C4-2B (cell line): ENCODE data around the gene MRPS18A.

Experiments
- H3K27ac ChIP-seq: fragments of 450-650 bp; 2 replicates; pipeline ENCODE4 v1.5.1; 2017
- CTCF ChIP-seq: fragments of 450-650 bp; conservative IDR thresholded peaks from 2 replicates; pipeline ENCODE4 v1.5.1; 2017; ENCODE audit warnings: mild to moderate bottlenecking
- ZFX ChIP-seq: fragments of 450-650 bp; IDR thresholded peaks from 2 replicates; pipeline ENCODE4 v1.6.1; 2017

MRPS18A gene

GRCh38 chr6:43679057-43679456 lies 8.5 kb downstream of the MRPS18A start:
- no peak for TF ChIP-seq ZFX

DNA sequence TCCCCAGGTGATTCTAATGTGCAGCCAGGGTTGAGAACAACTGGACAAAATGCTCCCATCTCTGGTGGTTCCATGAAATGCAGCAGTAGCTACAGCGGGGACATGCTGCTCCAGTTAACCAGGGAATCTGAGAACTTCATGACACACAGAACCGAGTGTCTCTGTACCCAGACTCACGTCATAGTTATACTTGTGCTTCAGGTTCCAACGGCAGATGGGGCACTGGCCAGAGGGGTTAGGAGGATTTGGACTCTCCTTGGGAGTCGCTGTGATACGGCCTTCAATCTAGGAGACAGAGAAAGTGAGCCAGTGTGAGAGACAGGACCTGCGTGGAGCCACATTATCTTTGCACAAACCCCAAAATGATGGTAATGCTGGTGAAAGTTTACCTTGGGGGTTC lies 9.2 kb downstream of the MRPS18A start:
- H3K27ac ChIP-seq: no peak overlapping the region

More at GRCh38 chr6:43679057-43679456, 8.5 kb downstream of the MRPS18A start:
- H3K27ac ChIP-seq: no peak overlapping the region

GRCh38 chr6:43677759-43678158 lies 9.8 kb downstream of the MRPS18A start:
- no peak overlapping the region for H3K27ac ChIP-seq
- TF ChIP-seq CTCF: no peak

More for the DNA sequence above, 9.2 kb downstream of the MRPS18A start:
- TF ChIP-seq ZFX: no peak

GRCh38 chr6:43676962-43677606 lies 10.5 kb downstream of the MRPS18A start:
- H3K27ac ChIP-seq: no peak overlapping the region
- TF ChIP-seq CTCF (no peak), ZFX (no peak)

DNA sequence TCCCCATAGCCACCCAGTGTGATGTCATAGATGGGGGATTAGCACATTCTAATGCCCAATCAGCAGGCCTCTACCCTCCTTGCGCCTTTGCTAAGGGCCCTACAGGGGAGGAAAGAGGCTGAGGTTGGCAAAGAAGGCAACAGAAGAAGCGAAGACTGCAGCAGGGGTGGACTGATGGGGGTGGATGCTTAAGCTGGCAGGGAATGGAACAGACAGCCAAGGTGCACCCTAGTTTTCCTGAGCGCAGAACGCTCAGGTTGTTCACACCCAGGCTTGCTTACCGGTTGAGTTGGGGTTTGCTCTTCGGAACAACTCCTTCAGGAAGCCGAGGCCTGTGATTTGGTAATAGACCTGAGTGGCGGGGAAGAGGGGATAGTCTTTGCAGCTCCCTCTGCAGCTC lies 12.7 kb downstream of the MRPS18A start:
- no peak overlapping the region for H3K27ac ChIP-seq
- TF ChIP-seq ZFX: no peak
- TF ChIP-seq CTCF: no peak

GRCh38 chr6:43674291-43674690 lies 13.3 kb downstream of the MRPS18A start:
- H3K27ac ChIP-seq: no peak overlapping the region
- no peak for TF ChIP-seq CTCF
- no peak for TF ChIP-seq ZFX

- TF ChIP-seq ZFX: no peak
These were observed 14.0 kb downstream of the MRPS18A start for GRCh38 chr6:43673444-43674084.

DNA sequence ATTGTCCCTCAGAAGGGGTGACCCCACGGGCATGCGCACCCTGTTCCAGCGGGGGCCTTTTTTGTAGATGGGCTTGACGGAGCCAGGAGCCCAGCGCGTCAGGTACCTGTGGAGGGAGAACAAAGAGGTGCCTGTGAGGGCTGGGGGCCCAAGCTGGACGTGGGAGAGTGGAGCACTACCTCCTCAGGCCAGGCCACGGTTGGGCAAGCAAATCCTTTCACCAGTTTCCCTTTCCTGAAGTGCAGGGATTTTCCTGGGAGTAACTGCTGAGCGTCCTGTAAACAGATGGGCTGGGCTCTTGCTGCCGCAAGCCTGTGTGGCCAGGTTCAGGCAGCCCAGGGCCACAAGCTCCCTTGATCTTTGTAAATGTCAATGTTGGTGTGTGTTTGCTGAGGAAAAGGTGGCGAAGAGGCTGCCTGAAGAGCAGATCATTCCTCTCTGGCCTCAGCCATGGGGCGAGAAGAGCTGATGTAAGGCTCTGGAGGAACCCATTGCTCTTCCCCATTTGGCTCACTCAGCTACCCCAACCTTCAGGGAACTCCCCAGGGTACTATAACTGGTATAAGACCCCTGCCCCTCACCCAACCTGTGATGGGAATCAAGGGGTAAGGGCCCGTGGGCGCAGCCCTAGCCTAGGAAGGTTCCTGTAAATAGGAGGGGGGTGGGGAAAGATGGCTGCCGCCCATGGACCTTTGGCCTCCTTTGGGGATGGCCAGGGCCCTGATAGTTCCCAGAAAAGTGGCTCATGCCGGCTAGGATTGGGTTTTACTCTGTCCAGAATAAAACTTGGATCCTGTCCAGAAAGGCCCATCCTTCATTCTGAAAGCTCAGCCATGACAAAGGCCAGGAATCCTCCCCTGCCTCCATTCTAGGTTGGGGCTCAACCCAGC lies 15.5 kb downstream of the MRPS18A start:
- no peak for TF ChIP-seq CTCF
- TF ChIP-seq ZFX: no peak
- H3K27ac ChIP-seq: no peak overlapping the region

More at GRCh38 chr6:43673444-43674084, 14.0 kb downstream of the MRPS18A start:
- H3K27ac ChIP-seq: no peak overlapping the region
